ENCODE data around the gene GRK1. TPM values are rescaled to one million over a fixed set of nuclear protein-coding genes. Genes with fewer than 3 reads are reported as not detected.

The GRK1 gene
- total and polyA plus RNA-seq, 2 of the 13 experiments (the other 11 are each of a cell fraction or from before 2014, with no cell fraction given): 0.07 to 0.12 TPM

GRCh38 chr13:113770441-113770840 lies 103.4 kb downstream of the GRK1 start:
- in situ Hi-C loops (cut with HindIII; ENCODE audit: extremely low pct_ligation_motif_present, low pct_unique_long_range_greater_than_20kb): no loop called here

GRCh38 chr13:113770937-113771336 lies 103.9 kb downstream of the GRK1 start:
- Histone ChIP-seq H3K9ac (ENCODE audit: insufficient read depth, low read depth, low read length) (no peak overlapping the region), H3K4me1 (ENCODE audit: insufficient read depth, low read length) (peaks cover 14% of the 10 kb centered on the region; the same call in 1 of the 2 replicates), H3K36me3 (replicated peaks in 1 of 2; ENCODE audit: control insufficient read depth in 1 of 2, insufficient read depth in 2 of 2, low read length in 2 of 2) (no peaks in the 10 kb centered on the region), H3K79me2 (ENCODE audit: insufficient read depth, low read length) (no peaks in the 10 kb centered on the region), H2AFZ (ENCODE audit: low read length) (no peak overlapping the region), H3K9me3 (ENCODE audit: low read length) (no peaks in the 10 kb centered on the region), H4K20me1 (ENCODE audit: insufficient read depth, low read length) (no peaks in the 10 kb centered on the region), H3K4me3 (replicated peaks in 1 of 3; ENCODE audit: insufficient read depth in 1 of 3, low read depth in 2 of 3, low read length in 3 of 3) (no peak overlapping the region), H3K4me2 (ENCODE audit: low read depth, low read length) (no peak overlapping the region), H3K27ac (ENCODE audit: extremely low read length, insufficient read depth, low read length) (no peak overlapping the region), H3K27me3 (ENCODE audit: control insufficient read depth in 1 of 2, insufficient read depth in 2 of 2, low read length in 2 of 2) (peaks cover 2 to 54% of the 10 kb centered on the region in 2 experiments)
- in situ Hi-C loops (cut with HindIII; ENCODE audit: extremely low pct_ligation_motif_present, low pct_unique_long_range_greater_than_20kb) (no loop called here), intact Hi-C loops (cut with micrococcal nuclease; ENCODE audit: unreplicated experiment) (no loop called here)
- WGBS (ENCODE audit: low lambda C conversion rate): 68% methylated on average over 5 of the region's 5 CpGs
- ATAC-seq (no peak), DNase-seq (ENCODE audit: low spot score) (no peak), FAIRE-seq (no peak)
- no TSS peak for BruUV-seq (replicated peaks)
- ChIA-PET POLR2A (no interaction called here), CTCF (ENCODE audit: low intra/inter-chr PET ratio, low total read pairs) (no interaction called here)
- no peak for TF ChIP-seq HNF1B (CRISPR knock-in tag; IDR thresholded peaks at IDR 0.05)
- no peak for TF ChIP-seq AHR (CRISPR knock-in tag; IDR thresholded peaks at IDR 0.05)
- TF ChIP-seq NR3C1 (CRISPR knock-in tag; IDR thresholded peaks at IDR 0.05): no peak
- no peak for TF ChIP-seq ZNF121 (CRISPR knock-in tag; IDR thresholded peaks at IDR 0.05)
- no peak for TF ChIP-seq RAD51 (IDR thresholded peaks at IDR 0.05; ENCODE audit: borderline replicate concordance)
- TF ChIP-seq KLF16 (CRISPR knock-in tag; IDR thresholded peaks at IDR 0.05): no peak
- no peak for TF ChIP-seq NKX3-1 (CRISPR knock-in tag; IDR thresholded peaks at IDR 0.05)
- TF ChIP-seq ZNF563 (CRISPR knock-in tag; IDR thresholded peaks at IDR 0.05): no peak
- TF ChIP-seq SMYD3 (CRISPR knock-in tag; IDR thresholded peaks at IDR 0.05): no peak
- TF ChIP-seq ZNF484 (CRISPR knock-in tag; IDR thresholded peaks at IDR 0.05; ENCODE audit: borderline replicate concordance, low read depth): no peak
- TF ChIP-seq MTA3 (CRISPR knock-in tag; IDR thresholded peaks at IDR 0.05): no peak
- TF ChIP-seq ZNF33B (CRISPR knock-in tag; IDR thresholded peaks at IDR 0.05): no peak
- TF ChIP-seq ZNF280B (CRISPR knock-in tag; IDR thresholded peaks at IDR 0.05; ENCODE audit: borderline replicate concordance): no peak
- TF ChIP-seq ARNTL (CRISPR knock-in tag; IDR thresholded peaks at IDR 0.05): no peak
- no peak for TF ChIP-seq ZNF724P (CRISPR knock-in tag; IDR thresholded peaks at IDR 0.05; ENCODE audit: borderline replicate concordance)

More at GRCh38 chr13:113770441-113770840, 103.4 kb downstream of the GRK1 start:
- Histone ChIP-seq H3K9ac (ENCODE audit: insufficient read depth, low read depth, low read length) (no peak overlapping the region), H3K4me2 (ENCODE audit: low read depth, low read length) (no peak overlapping the region), H3K36me3 (replicated peaks in 1 of 2; ENCODE audit: control insufficient read depth in 1 of 2, insufficient read depth in 2 of 2, low read length in 2 of 2) (no peaks in the 10 kb centered on the region), H3K27me3 (ENCODE audit: control insufficient read depth in 1 of 2, insufficient read depth in 2 of 2, low read length in 2 of 2) (peaks cover 2 to 55% of the 10 kb centered on the region in 2 experiments), H2AFZ (ENCODE audit: low read length) (no peak overlapping the region), H3K4me1 (ENCODE audit: insufficient read depth, low read length) (peaks cover 14% of the 10 kb centered on the region; the same call in 1 of the 2 replicates), H3K4me3 (replicated peaks in 1 of 3; ENCODE audit: insufficient read depth in 1 of 3, low read depth in 2 of 3, low read length in 3 of 3) (no peak overlapping the region), H4K20me1 (ENCODE audit: insufficient read depth, low read length) (no peaks in the 10 kb centered on the region), H3K79me2 (ENCODE audit: insufficient read depth, low read length) (no peaks in the 10 kb centered on the region), H3K9me3 (ENCODE audit: low read length) (no peaks in the 10 kb centered on the region), H3K27ac (ENCODE audit: extremely low read length, insufficient read depth, low read length) (no peak overlapping the region)
- no peak for FAIRE-seq
- BruUV-seq (replicated peaks): no TSS peak
- no peak for TF ChIP-seq SP2 (CRISPR knock-in tag; IDR thresholded peaks at IDR 0.05)
- no peak for TF ChIP-seq ZNF10 (CRISPR knock-in tag; IDR thresholded peaks at IDR 0.05; ENCODE audit: borderline replicate concordance, low read depth)
- TF ChIP-seq GLI4 (CRISPR knock-in tag; IDR thresholded peaks at IDR 0.05; ENCODE audit: borderline replicate concordance): no peak
- TF ChIP-seq POGZ (CRISPR knock-in tag; IDR thresholded peaks at IDR 0.05): no peak
- no peak for TF ChIP-seq ARID2 (CRISPR knock-in tag; IDR thresholded peaks at IDR 0.05; ENCODE audit: borderline replicate concordance)
- no peak for TF ChIP-seq ISX (CRISPR knock-in tag; conservative IDR thresholded peaks at IDR 0.05)
- TF ChIP-seq NFYC (CRISPR knock-in tag; IDR thresholded peaks at IDR 0.05): no peak
- intact Hi-C loops (cut with micrococcal nuclease; ENCODE audit: unreplicated experiment): no loop called here
- ChIA-PET POLR2A (no interaction called here), CTCF (ENCODE audit: low intra/inter-chr PET ratio, low total read pairs) (no interaction called here)
- 26% methylated on average over 5 of the region's 8 CpGs for WGBS (ENCODE audit: low lambda C conversion rate)
- ATAC-seq: no peak
- DNase-seq (ENCODE audit: low spot score): no peak

All from HepG2 (cell line).